HepG2 (cell line): Measurements from ENCODE around the gene FKBP1B. TPM values are rescaled to one million over a fixed set of nuclear protein-coding genes. Genes with fewer than 3 reads are reported as not detected.

Experiments used
- ATAC-seq: fragments of 200-7000 bp; cut with Tn5 transposase; 3 replicates; pipeline ENCODE4 v1.9.1; 2020; ENCODE audit warnings: mild to moderate bottlenecking, moderate library complexity
- BruUV-seq: library from RNA; stranded (reverse); fragments of 400-500 nt; replicated peaks from 2 replicates; lab custom pipeline; 2021; lab: Mats Ljungman, UMichigan
- CTCF ChIA-PET: fragments of 300-600 bp; formaldehyde crosslinking; extraction: SDS; loops from one replicate; lab custom pipeline; 2021; ENCODE audit warnings: low total read pairs, inconsistent platforms, low intra/inter-chr PET ratio; lab: Yijun Ruan, JAX
- POLR2A ChIA-PET: fragments of 350-600 bp; sonication (Branson Sonifier 250); formaldehyde crosslinking; loops from one replicate; lab custom pipeline; 2020; ENCODE audit warnings: antibody characterized with exemption, inconsistent platforms; lab: Yijun Ruan, JAX
- DNase-seq: peaks from one replicate; pipeline ENCODE4 v3.0.0-alpha.2; 2015; ENCODE audit warnings: low spot score
- FAIRE-seq: peaks from 3 replicates; lab custom pipeline; 2011; peaks lifted over from hg19 to GRCh38; lab: Jason Lieb, UNC
- H2AFZ ChIP-seq: one replicate; pipeline ENCODE4 v1.6.1; 2011; ENCODE audit warnings: low read length, inconsistent platforms
- H3K27ac ChIP-seq: fragments of 300-600 bp; 3 replicates; pipeline ENCODE4 v1.8.0; 2011; ENCODE audit warnings: mixed run types, mild to moderate bottlenecking, mixed read lengths, low read length, inconsistent platforms; ENCODE audit not compliant: insufficient read depth; ENCODE audit errors: extremely low read length
- H3K27me3 ChIP-seq, 2 experiments: fragments of 200-600 bp in 1 of 2; 2 replicates in 1 of 2; 3 replicates in 1 of 2; pipeline versions ENCODE4 v1.6.0 to v1.8.0; 2011; ENCODE audit warnings: low read length in 2 of 2, mild to moderate bottlenecking in 2 of 2, moderate library complexity in 2 of 2, inconsistent platforms in 1 of 2; ENCODE audit not compliant: insufficient read depth in 2 of 2, control insufficient read depth in 1 of 2
- H3K36me3 ChIP-seq, 2 experiments: fragments of 200-600 bp in 1 of 2; replicated peaks in 1 of 2; 2 replicates in 1 of 2; 3 replicates in 1 of 2; pipeline versions ENCODE4 v1.5.1 to v1.8.0; 2011; ENCODE audit warnings: low read length in 2 of 2, inconsistent platforms in 1 of 2; ENCODE audit not compliant: insufficient read depth in 2 of 2, control insufficient read depth in 1 of 2
- H3K4me1 ChIP-seq: 2 replicates; pipeline ENCODE4 v1.5.1; 2012; ENCODE audit warnings: low read length, inconsistent platforms; ENCODE audit not compliant: insufficient read depth
- H3K4me2 ChIP-seq: 2 replicates; pipeline ENCODE4 v1.6.0; 2011; ENCODE audit warnings: low read depth, low read length, inconsistent platforms
- H3K4me3 ChIP-seq, 3 experiments: fragments of 200-600 bp in 1 of 3; sonication (generic), shearing (Covaris generic) in 1 of 3; replicated peaks in 1 of 3; 2 replicates each; pipeline ENCODE4 v1.5.1; 2011 to 2016; ENCODE audit warnings: low read length in 3 of 3, inconsistent platforms in 2 of 3, low read depth in 2 of 3, mild to moderate bottlenecking in 2 of 3, control low read depth in 1 of 3, mixed read lengths in 1 of 3; ENCODE audit not compliant: insufficient read depth in 1 of 3
- H3K79me2 ChIP-seq: one replicate; pipeline ENCODE4 v1.6.1; 2011; ENCODE audit warnings: low read length, inconsistent platforms; ENCODE audit not compliant: insufficient read depth
- H3K9ac ChIP-seq: 2 replicates; pipeline ENCODE4 v1.6.0; 2011; ENCODE audit warnings: mild to moderate bottlenecking, low read depth, low read length, inconsistent platforms; ENCODE audit not compliant: insufficient read depth
- H3K9me3 ChIP-seq: 2 replicates; pipeline ENCODE4 v1.5.1; 2012; ENCODE audit warnings: mild to moderate bottlenecking, low read length
- H4K20me1 ChIP-seq: 2 replicates; pipeline ENCODE4 v1.6.0; 2011; ENCODE audit warnings: inconsistent platforms, mild to moderate bottlenecking, low read length, moderate library complexity; ENCODE audit not compliant: insufficient read depth
- ETV5 ChIP-seq: IDR thresholded peaks from 2 replicates; pipeline ENCODE4 v1.6.1; 2018; ENCODE audit warnings: missing biosample characterization, missing genetic modification reagents, inconsistent platforms, borderline replicate concordance
- GATAD1 ChIP-seq: IDR thresholded peaks from 2 replicates; pipeline ENCODE4 v1.6.1; 2016; ENCODE audit warnings: missing genetic modification reagents, missing compliant biosample characterization
- HNRNPUL1 ChIP-seq: fragments of 200-400 bp; formaldehyde crosslinking; IDR thresholded peaks from 2 replicates; pipeline ENCODE4 v1.6.1; 2017; ENCODE audit warnings: low read depth, mild to moderate bottlenecking, low read length, moderate library complexity
- ISX ChIP-seq: sonication (generic); formaldehyde crosslinking; conservative IDR thresholded peaks from 2 replicates; pipeline ENCODE4 v1.5.0; 2020; ENCODE audit warnings: missing genetic modification reagents
- MTF2 ChIP-seq: sonication (generic); formaldehyde crosslinking; IDR thresholded peaks from 2 replicates; pipeline ENCODE4 v1.5.0; 2020; ENCODE audit warnings: missing genetic modification reagents, borderline replicate concordance
- NCOA1 ChIP-seq: sonication (generic); formaldehyde crosslinking; IDR thresholded peaks from 2 replicates; pipeline ENCODE4 v1.9.0; 2021; ENCODE audit warnings: missing genetic modification reagents
- NFKB2 ChIP-seq: sonication (generic); formaldehyde crosslinking; IDR thresholded peaks from 2 replicates; pipeline ENCODE4 v1.4.0; 2020; ENCODE audit warnings: missing genetic modification reagents, borderline replicate concordance
- PHB2 ChIP-seq: fragments of 450-650 bp; IDR thresholded peaks from 2 replicates; pipeline ENCODE4 v1.6.1; 2018; ENCODE audit not compliant: partially characterized antibody
- PHF8 ChIP-seq: sonication (generic); formaldehyde crosslinking; IDR thresholded peaks from 2 replicates; pipeline ENCODE4 v1.5.0; 2020; ENCODE audit warnings: missing genetic modification reagents
- TBL1XR1 ChIP-seq: fragments of 150-350 bp; IDR thresholded peaks from 2 replicates; pipeline ENCODE4 v1.6.1; 2014; ENCODE audit warnings: borderline replicate concordance, low read length; ENCODE audit not compliant: partially characterized antibody
- ZNF7 ChIP-seq: IDR thresholded peaks from 2 replicates; pipeline ENCODE4 v1.6.1; 2016; ENCODE audit warnings: missing biosample characterization, missing genetic modification reagents
- ZNF850 ChIP-seq: sonication (generic); formaldehyde crosslinking; conservative IDR thresholded peaks from 2 replicates; pipeline ENCODE4 v1.9.0; 2021; ENCODE audit warnings: mild to moderate bottlenecking, missing genetic modification reagents
- WGBS: methylation state at CpG from one replicate; pipeline ENCODE4 v1.1.6; 2017; ENCODE audit warnings: low lambda C conversion rate; 5-methylcytosine and 5-hydroxymethylcytosine counted together
- in situ Hi-C: cut with HindIII; loops from 2 replicates; pipeline ENCODE4 v1.10.0; 2017; ENCODE audit warnings: low pct_unique_long_range_greater_than_20kb; ENCODE audit not compliant: extremely low pct_ligation_motif_present
- intact Hi-C: fragments of 100-400 bp; cut with micrococcal nuclease; formaldehyde crosslinking; loops from one replicate; pipeline ENCODE4 v1.10.0; 2022; ENCODE audit not compliant: unreplicated experiment
- polyA plus RNA-seq, 8 experiments: library from polyadenylated mRNA; depleted of rRNA in 3 of 8; stranded (reverse) in 7 of 8; unstranded in 1 of 8; fragments of >200 nt; fragmentation: Illumina TruSeq in 4 of 8; extraction: Trizol in 4 of 8; gene quantifications; 2 replicates each; pipeline versions ENCODE4 v1.2.1 to v1.2.3, GENCODE V29; 2011 to 2016; ENCODE audit warnings: low read depth in 4 of 8, missing spikeins in 1 of 8, mixed read lengths in 1 of 8; ENCODE audit not compliant: insufficient read depth in 1 of 8
- total RNA-seq, 5 experiments: library from RNA; depleted of rRNA; stranded (reverse); fragments of >200 nt; fragmentation: Illumina TruSeq; extraction: Trizol; gene quantifications; 2 replicates each; pipeline ENCODE4 v1.2.3, GENCODE V29; 2016; ENCODE audit warnings: low read depth in 1 of 5

FKBP1B gene
- total and polyA plus RNA-seq, 2 of the 13 experiments (the other 11 are each of a cell fraction or from before 2014, with no cell fraction given) = 35.2 to 96.3 TPM

- ChIA-PET CTCF (no interaction called here), POLR2A (interaction anchor here (4.0 kb wide), 1 partner anchor 33 kb away, joined by 13 read pairs; the partner anchor contains the start of gene WDCP)
- intact Hi-C loops = loop anchor here (5.0 kb wide), 1 partner anchor 258 kb away; no protein-coding TSS in a partner anchor
- no peak for FAIRE-seq
- Histone ChIP-seq H4K20me1 (no peaks in the 10 kb centered on the region), H3K9ac (no peak overlapping the region), H3K4me2 (no peak overlapping the region), H3K9me3 (no peaks in the 10 kb centered on the region), H3K79me2 (peaks cover 3% of the 10 kb centered on the region), H3K27ac (no peak overlapping the region), H3K4me1 (peaks cover 20% of the 10 kb centered on the region), H3K36me3 (peaks cover 5 to 9% of the 10 kb centered on the region in 2 experiments; a peak in 3 of 5 replicates), H3K27me3 (no peaks in the 10 kb centered on the region; a peak in 1 of 5 replicates), H2AFZ (no peak overlapping the region), H3K4me3 (no peak overlapping the region)
- in situ Hi-C loops = loop anchor here (10.0 kb wide), 1 partner anchor 84 kb away; no protein-coding TSS in a partner anchor
- TF ChIP-seq ISX (CRISPR knock-in tag) (no peak), ZNF7 (CRISPR knock-in tag) (no peak), ETV5 (CRISPR knock-in tag) (no peak), GATAD1 (CRISPR knock-in tag) (no peak), ZNF850 (CRISPR knock-in tag) (no peak), PHF8 (CRISPR knock-in tag) (no peak), HNRNPUL1 (no peak), NCOA1 (CRISPR knock-in tag) (no peak), TBL1XR1 (no peak), PHB2 (no peak), MTF2 (CRISPR knock-in tag) (no peak), NFKB2 (no peak)
- BruUV-seq = no TSS peak
- WGBS = 84% methylated on average over 2 of the region's 2 CpGs
- no peak for DNase-seq
- ATAC-seq = no peak
These were observed 31.2 kb downstream of the FKBP1B start for GRCh38 chr2:24080701-24081100.
